ENCODE measurements around the gene BAZ1A. TPM values are rescaled to one million over a fixed set of nuclear protein-coding genes. Genes with fewer than 3 reads are reported as not detected.

BAZ1A gene
- total and polyA plus RNA-seq, 2 experiments from 2014 or later: 24.2 to 26.8 TPM

GRCh38 chr14:34722723-34723545 is 152.2 kb downstream of the BAZ1A start:
- H3K4me1 Mint-ChIP-seq: peaks cover 7% of the 10 kb centered on the region; the same call in 2 of the 3 replicates
- no peaks in the 10 kb centered on the region for H3K79me2 ChIP-seq (replicated peaks; ENCODE audit: insufficient read depth)
- no peaks in the 10 kb centered on the region for H3K36me3 ChIP-seq (ENCODE audit: insufficient read depth)
- DNase-seq (ENCODE audit: low spot score): peak; percentile 69
- no peaks in the 10 kb centered on the region for H3K9me2 ChIP-seq (ENCODE audit: insufficient read depth)
- peak overlapping the region; percentile 74; the same call in 1 of the 2 replicates for H2AFZ ChIP-seq
- TF ChIP-seq EZH2 (IDR thresholded peaks at IDR 0.05; ENCODE audit: low read depth, unreplicated experiment) (no peak), CTCF (conservative IDR thresholded peaks at IDR 0.05; ENCODE audit: low read depth in 2 of 2) (peak; percentile 68 to 84), JUNB (IDR thresholded peaks at IDR 0.05; ENCODE audit: unreplicated experiment) (no peak)
- H3K4me3 Mint-ChIP-seq: no peak overlapping the region; the same call in 2 of the 3 replicates
- H4K20me1 ChIP-seq (replicated peaks; ENCODE audit: insufficient read depth): no peaks in the 10 kb centered on the region
- H3K27me3 Mint-ChIP-seq (ENCODE audit: insufficient read depth, low read depth, poor library complexity): peaks cover 7% of the 10 kb centered on the region
- ATAC-seq: peak; percentile 70
- no peaks in the 10 kb centered on the region for H3K36me3 Mint-ChIP-seq (ENCODE audit: low read depth)
- no peaks in the 10 kb centered on the region for H3F3A ChIP-seq (replicated peaks; ENCODE audit: low read depth)
- no peaks in the 10 kb centered on the region for H3K9me3 Mint-ChIP-seq
- H3K4me3 ChIP-seq: no peak overlapping the region
- H3K27ac ChIP-seq (ENCODE audit: low read depth): 0 out of 2 replicates have a peak overlapping the region, but pooled peaks have one; percentile 35
- no peak overlapping the region for H3K27ac Mint-ChIP-seq
- no peaks in the 10 kb centered on the region for H3K27me3 ChIP-seq (ENCODE audit: insufficient read depth)
- H3K4me1 ChIP-seq (ENCODE audit: insufficient read depth): no peaks in the 10 kb centered on the region
- 0 out of 2 replicates have a peak overlapping the region, but pooled peaks have one; percentile 9 for H3K4me2 ChIP-seq

GRCh38 chr14:34721129-34721528 is 154.0 kb downstream of the BAZ1A start:
- no peaks in the 10 kb centered on the region for H3K4me1 ChIP-seq (ENCODE audit: insufficient read depth)
- no peak overlapping the region for H3K4me2 ChIP-seq
- no peak overlapping the region for H2AFZ ChIP-seq
- ATAC-seq (no peak), DNase-seq (ENCODE audit: low spot score) (no peak)
- H3K79me2 ChIP-seq (replicated peaks; ENCODE audit: insufficient read depth): no peaks in the 10 kb centered on the region
- TF ChIP-seq ZNF331 (CRISPR knock-in tag; IDR thresholded peaks at IDR 0.05; ENCODE audit: low read depth) (no peak), ZNF462 (CRISPR knock-in tag; IDR thresholded peaks at IDR 0.05) (no peak), CTCF (conservative IDR thresholded peaks at IDR 0.05; ENCODE audit: low read depth in 2 of 2) (no peak), ETS1 (IDR thresholded peaks at IDR 0.05) (no peak), EZH2 (IDR thresholded peaks at IDR 0.05; ENCODE audit: low read depth, unreplicated experiment) (no peak), EZH2phosphoT487 (IDR thresholded peaks at IDR 0.05; ENCODE audit: unreplicated experiment) (no peak), CREB1 (CRISPR knock-in tag; IDR thresholded peaks at IDR 0.05; ENCODE audit: low read depth) (no peak)
- no peaks in the 10 kb centered on the region for H3K9me3 Mint-ChIP-seq
- no peaks in the 10 kb centered on the region for H3K27me3 ChIP-seq (ENCODE audit: insufficient read depth)
- no peak overlapping the region for H3K4me3 ChIP-seq
- H4K20me1 ChIP-seq (replicated peaks; ENCODE audit: insufficient read depth): no peaks in the 10 kb centered on the region
- peaks cover 7% of the 10 kb centered on the region for H3K27me3 Mint-ChIP-seq (ENCODE audit: insufficient read depth, low read depth, poor library complexity)
- no peaks in the 10 kb centered on the region for H3K36me3 Mint-ChIP-seq (ENCODE audit: low read depth)
- no peak overlapping the region for H3K4me3 Mint-ChIP-seq
- no peaks in the 10 kb centered on the region for H3K9me2 ChIP-seq (ENCODE audit: insufficient read depth)
- peaks cover 7% of the 10 kb centered on the region; the same call in 2 of the 3 replicates for H3K4me1 Mint-ChIP-seq
- H3F3A ChIP-seq (replicated peaks; ENCODE audit: low read depth): no peaks in the 10 kb centered on the region
- H3K27ac Mint-ChIP-seq: no peak overlapping the region
- H3K36me3 ChIP-seq (ENCODE audit: insufficient read depth): no peaks in the 10 kb centered on the region
- H3K27ac ChIP-seq (ENCODE audit: low read depth): no peak overlapping the region
